GM19193 (cell line): ENCODE data around the gene CPNE7.

Experiments used
- POLR2A ChIP-seq: IDR thresholded peaks from 4 replicates; pipeline ENCODE4 v1.6.1; 2011; ENCODE audit not compliant: insufficient read depth, insufficient read length; ENCODE audit errors: extremely low read depth

Gene CPNE7

GRCh38 chr16:89570342-89570923 lies 5.1 kb upstream of the CPNE7 start:
- no peak for TF ChIP-seq POLR2A

DNA sequence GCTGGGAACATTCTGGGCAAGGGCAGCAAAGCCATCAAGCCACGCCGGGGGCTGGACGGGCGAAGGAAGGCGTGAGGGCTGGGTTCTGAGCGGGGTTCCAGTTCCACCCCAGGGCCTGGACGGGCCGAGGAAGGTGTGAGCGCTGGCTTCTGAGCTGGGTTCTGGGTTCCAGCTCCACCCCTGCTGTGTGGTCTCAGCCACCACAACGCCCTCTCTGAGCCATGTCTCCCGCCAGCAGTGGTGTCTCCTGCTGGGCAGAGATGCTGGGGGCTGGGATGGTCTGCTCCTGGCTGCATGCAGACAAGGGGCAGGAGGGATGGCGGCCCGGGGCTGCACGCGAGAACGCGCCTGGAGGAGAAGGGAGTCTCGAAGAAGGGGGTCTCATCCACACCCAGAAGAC lies 3.9 kb upstream of the CPNE7 start:
- TF ChIP-seq POLR2A: no peak

GRCh38 chr16:89572073-89572484 lies 3.5 kb upstream of the CPNE7 start:
- TF ChIP-seq POLR2A: no peak

GRCh38 chr16:89572485-89573205 lies 2.9 kb upstream of the CPNE7 start:
- TF ChIP-seq POLR2A: no peak

DNA sequence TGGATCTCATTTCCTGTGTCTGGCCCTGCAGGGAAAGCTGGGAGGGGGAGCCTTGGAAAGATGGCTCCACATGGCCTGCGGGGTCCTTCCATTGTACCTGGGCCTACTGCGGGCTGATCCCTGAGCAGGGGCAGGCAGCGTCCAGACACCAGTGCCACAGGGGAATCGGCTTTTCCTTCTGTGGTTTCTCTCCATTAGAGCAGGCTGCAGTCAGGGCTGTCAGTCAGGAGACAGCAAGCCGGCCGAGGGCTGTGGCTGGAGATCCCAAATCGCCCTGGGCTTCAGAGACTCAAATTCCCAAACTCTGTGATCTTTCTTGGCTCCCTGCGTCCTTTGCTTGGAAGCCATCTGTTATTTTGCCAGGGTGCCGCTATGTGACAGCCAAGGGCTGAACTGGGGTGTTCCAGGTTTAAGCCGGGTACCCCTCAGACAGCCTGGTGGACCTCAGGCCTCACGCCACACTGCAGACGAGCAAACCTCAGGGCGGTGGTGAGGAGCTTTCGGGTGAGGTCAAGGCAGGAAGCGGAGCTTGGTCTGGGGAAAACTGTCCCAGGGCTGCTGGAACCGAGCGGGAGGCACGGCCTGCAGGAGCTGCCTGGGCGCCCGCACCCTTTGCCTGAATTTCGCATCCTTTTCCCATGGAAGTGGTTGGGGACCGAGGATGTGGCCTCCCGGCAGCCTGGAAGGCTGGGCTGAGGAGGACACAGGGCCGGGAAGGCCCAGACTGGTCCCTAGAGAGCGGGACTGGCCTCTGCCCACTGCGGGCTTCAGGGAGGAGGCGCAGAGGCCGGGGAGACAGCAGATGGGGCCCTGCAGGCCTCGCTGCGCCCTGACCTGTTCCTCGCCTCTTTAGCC lies 1.5 kb upstream of the CPNE7 start:
- TF ChIP-seq POLR2A: no peak

DNA sequence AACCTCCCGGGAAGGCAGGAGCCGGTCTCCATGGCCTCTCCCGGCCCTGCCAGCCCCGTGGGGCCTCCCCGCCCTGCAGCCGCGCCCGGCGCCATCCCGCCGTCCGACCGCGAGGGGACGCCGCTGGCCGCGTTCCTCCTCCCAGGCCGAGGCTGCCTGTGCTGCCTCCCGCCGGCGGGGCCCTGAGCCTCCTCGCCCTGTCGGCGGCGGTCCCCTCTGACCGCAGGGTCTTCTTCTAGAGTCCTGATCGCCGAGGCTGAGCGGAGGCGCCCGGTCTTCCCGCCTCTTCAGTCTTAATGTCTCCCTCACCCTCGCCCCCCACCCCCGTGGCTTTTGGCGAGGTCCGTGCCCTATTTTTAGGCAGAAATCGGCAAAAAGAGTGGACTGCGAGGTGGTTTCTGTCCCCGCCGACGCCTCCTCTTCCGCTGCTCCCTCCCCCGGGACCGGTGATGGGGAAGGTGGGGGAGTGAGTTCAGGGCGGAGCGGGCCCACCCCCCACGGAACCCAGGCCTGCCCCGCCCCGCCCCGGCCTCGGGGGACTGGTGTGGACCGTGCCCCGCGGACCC lies 794 bp upstream of the CPNE7 start:
- peak; percentile 18 for TF ChIP-seq POLR2A

DNA sequence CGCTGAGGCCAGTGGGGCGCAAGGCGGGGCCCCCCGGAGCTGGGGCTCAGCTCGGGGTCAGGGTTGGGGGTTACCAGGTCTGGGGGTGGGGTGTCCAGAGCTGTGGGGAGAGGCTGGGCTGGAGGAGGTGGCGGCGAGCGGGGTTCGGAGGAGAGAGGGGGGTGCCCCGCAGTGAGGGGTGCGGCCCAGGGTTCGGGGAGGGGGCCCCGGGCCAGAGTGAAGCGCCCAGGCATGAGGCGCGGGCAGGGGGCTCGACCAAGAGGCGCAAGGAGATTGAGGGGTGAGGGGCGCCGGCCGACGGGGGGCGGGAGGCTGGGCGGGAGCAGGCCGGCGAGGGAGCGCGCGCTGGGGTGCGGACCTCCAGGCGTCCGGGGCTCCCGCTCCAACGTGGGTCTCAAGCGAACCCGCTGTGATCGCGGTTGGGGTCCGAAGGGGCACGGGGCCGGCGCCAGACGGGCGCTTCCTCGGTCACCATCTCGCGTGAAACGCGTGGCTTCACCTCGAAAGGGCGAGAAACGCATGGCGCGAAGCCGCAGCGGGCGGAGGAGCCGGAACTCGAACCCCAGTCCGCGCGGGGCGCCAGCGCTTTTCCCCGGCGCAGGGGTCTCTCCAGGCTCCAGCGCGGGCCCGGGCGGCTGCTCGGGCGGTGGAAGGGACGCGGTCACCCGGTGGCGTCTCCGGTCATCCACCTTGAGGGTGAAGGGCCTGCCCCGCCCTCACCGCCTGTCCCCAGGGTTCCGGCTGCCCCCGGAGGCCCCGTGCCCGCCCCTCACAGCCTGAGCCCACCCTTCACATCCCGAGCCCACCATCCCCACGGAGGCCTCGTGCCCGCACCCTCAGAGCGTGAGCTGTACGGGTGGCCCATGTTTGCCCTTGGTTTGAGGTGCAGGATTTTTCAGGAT lies 846 bp downstream of the CPNE7 start:
- TF ChIP-seq POLR2A: no peak

DNA sequence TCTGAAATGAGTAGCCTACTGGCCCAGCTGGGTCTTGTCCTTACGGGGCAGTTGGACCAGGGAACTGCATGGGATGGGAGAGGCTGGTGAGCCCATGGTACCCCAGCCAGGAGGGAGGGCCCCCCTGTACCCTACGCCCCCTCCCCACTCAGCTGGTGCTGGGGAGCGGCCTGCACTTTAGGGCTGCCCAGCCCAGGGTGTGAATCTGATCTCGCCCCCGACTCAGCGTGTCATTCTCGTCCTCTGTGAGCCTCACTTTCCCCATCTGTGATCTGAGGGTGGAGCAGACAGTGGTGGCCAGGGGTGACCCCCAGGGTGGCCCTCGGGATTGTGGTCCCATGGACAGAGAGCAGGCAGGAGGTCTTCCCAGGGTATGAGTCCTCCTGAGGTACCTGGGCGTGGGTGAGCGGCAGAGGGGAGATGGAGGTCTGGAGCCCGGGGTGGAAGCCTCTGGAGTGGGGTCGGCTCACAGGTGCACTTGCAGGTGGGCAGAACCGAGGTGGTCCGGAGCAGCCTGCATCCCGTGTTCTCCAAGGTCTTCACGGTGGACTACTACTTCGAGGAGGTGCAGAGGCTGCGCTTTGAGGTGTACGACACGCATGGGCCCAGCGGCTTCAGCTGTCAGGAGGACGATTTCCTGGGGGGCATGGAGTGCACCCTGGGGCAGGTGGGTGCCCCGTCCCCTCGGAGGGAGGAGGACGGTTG lies 1.6 kb downstream of the CPNE7 start:
- TF ChIP-seq POLR2A: no peak

GRCh38 chr16:89579351-89579750 lies 3.8 kb downstream of the CPNE7 start:
- no peak for TF ChIP-seq POLR2A

GRCh38 chr16:89581045-89581695 lies 5.6 kb downstream of the CPNE7 start:
- TF ChIP-seq POLR2A: no peak

DNA sequence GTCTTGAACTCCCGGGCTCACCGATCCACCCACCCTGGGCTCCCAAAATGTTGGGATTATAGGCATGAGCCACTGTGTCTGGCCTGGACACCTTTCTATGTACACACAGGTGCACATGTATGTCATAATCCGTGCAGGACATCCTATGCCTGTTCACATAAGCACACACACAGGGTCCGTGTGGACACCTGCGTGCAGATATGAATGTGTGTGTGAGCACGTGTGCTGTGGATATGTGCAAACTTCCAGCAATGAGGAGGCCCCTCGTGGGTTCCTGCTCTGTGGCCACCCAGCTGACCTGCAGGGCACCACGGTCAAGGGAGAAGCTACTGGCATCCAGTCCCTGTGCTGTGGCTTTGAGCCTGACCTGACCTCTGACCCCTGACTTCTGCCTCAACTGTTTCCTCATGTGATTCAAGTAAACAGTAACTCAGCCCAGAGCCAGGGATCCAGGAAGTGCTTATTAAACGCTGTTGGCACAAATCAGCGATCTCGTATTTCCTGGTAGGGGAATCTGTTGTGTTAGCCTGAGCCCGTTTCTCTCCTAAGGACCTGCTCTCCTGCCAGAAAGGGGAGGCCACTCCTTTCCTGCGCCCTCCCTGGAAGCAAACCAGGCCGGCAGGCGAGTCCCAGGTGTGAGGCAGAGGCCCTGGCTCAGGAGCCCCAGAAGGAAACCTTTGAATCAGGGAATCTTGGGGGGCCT lies 6.5 kb downstream of the CPNE7 start:
- TF ChIP-seq POLR2A: no peak

- no peak for TF ChIP-seq POLR2A
Measured at GRCh38 chr16:89582614-89583196, 7.1 kb downstream of the CPNE7 start.

GRCh38 chr16:89583197-89583894 lies 7.8 kb downstream of the CPNE7 start:
- TF ChIP-seq POLR2A: no peak
